AG10803 (cell line): ENCODE results near the gene SCAMP5.

Experiments
- DNase-seq: peaks from one replicate; pipeline ENCODE4 v3.0.0; 2010; ENCODE audit warnings: low read depth
- H3K4me3 ChIP-seq: 2 replicates; pipeline ENCODE4 v1.5.1; 2011; ENCODE audit warnings: mild to moderate bottlenecking, low read length, control low read depth
- TF ChIP-seq, protein P1 (sequence below): conservative IDR thresholded peaks from 2 replicates; pipeline ENCODE4 v1.5.1; 2011; ENCODE audit warnings: mild to moderate bottlenecking, low read length, control low read depth, inconsistent platforms

Gene SCAMP5

DNA sequence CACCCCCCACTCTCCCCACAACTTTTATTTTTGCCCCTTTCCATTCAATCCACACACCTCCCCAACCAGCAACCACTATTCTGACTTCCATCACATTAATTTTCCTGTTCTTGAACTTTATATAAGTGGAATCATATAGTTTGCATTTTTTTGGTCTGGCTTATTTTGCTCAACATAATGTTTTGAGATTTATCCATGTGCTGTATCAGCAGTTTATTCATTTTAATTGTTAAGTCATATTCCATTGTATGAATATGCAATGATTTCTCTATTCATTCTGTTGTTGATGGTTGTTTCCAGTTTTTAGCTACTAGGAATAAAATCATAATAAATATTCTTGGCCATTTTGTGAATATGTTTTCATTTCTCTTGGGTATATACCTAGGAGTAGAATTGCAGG, 5.8 kb upstream of the SCAMP5 start:
- no peak for DNase-seq
- no peak overlapping the region for H3K4me3 ChIP-seq
- TF ChIP-seq, protein P1, sequence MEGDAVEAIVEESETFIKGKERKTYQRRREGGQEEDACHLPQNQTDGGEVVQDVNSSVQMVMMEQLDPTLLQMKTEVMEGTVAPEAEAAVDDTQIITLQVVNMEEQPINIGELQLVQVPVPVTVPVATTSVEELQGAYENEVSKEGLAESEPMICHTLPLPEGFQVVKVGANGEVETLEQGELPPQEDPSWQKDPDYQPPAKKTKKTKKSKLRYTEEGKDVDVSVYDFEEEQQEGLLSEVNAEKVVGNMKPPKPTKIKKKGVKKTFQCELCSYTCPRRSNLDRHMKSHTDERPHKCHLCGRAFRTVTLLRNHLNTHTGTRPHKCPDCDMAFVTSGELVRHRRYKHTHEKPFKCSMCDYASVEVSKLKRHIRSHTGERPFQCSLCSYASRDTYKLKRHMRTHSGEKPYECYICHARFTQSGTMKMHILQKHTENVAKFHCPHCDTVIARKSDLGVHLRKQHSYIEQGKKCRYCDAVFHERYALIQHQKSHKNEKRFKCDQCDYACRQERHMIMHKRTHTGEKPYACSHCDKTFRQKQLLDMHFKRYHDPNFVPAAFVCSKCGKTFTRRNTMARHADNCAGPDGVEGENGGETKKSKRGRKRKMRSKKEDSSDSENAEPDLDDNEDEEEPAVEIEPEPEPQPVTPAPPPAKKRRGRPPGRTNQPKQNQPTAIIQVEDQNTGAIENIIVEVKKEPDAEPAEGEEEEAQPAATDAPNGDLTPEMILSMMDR = no peak

DNA sequence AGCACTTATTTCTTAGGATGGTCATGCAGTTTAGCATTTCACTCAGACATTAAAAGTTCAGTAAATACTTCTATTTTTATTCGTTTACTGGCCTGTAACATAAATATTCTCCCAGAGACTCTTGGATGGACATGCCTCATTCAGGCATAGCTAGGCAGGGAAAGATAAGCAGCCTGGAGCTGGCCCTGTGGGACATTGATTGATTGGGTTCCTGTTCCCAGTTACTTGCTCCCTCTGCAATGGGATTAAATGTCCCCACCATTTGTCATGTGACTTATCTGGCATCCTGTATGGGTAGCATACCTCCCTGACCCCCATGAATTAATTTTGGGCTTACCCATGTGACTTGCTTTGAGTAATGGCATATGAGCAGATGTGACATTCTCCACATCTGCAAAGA, 2.7 kb upstream of the SCAMP5 start:
- no peak overlapping the region for H3K4me3 ChIP-seq
- DNase-seq = no peak
- TF ChIP-seq, protein P1 = no peak

DNA sequence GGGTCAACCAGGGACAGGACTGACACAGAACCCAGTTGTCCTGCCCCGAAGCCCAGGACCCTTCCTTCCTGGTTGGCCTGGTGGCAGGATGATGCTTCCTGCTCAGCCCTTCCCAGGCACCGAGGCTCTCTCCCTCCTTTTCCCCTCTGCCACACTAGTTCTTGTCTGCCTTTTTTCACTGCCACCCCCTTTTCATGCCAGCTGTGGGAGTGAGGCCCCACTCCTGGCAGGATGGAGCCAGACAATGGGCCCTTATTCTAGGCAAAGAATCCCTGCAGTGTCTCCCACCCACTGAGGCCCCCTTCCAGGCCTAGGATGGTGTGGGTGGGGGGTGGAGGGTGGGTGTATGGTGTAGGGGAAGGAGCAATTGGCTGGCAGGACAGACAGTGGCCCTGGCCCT, 1.1 kb upstream of the SCAMP5 start:
- H3K4me3 ChIP-seq = no peak overlapping the region
- DNase-seq = no peak
- TF ChIP-seq, protein P1 = no peak

DNA sequence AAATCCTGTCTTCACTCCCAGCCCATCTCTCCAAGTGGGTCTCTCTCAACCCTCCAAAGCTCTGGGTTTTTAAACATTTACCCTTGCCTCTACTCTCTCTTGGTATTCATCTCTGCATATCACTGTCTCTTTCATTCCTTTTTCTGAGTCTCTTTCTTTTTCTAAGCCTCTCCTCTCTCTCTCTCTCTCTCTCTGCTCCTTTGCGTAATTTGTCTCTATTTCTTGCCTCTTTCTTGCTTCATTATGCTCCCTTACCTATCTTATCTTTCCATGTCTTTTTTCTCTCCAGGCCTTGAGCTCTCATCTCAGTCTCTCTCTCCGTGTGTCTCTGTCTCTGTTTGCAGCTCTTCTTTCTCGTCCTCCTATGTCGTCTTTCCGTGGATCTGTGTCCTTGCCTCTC, 678 bp upstream of the SCAMP5 start:
- TF ChIP-seq, protein P1 = no peak
- no peak overlapping the region for H3K4me3 ChIP-seq
- DNase-seq = no peak

DNA sequence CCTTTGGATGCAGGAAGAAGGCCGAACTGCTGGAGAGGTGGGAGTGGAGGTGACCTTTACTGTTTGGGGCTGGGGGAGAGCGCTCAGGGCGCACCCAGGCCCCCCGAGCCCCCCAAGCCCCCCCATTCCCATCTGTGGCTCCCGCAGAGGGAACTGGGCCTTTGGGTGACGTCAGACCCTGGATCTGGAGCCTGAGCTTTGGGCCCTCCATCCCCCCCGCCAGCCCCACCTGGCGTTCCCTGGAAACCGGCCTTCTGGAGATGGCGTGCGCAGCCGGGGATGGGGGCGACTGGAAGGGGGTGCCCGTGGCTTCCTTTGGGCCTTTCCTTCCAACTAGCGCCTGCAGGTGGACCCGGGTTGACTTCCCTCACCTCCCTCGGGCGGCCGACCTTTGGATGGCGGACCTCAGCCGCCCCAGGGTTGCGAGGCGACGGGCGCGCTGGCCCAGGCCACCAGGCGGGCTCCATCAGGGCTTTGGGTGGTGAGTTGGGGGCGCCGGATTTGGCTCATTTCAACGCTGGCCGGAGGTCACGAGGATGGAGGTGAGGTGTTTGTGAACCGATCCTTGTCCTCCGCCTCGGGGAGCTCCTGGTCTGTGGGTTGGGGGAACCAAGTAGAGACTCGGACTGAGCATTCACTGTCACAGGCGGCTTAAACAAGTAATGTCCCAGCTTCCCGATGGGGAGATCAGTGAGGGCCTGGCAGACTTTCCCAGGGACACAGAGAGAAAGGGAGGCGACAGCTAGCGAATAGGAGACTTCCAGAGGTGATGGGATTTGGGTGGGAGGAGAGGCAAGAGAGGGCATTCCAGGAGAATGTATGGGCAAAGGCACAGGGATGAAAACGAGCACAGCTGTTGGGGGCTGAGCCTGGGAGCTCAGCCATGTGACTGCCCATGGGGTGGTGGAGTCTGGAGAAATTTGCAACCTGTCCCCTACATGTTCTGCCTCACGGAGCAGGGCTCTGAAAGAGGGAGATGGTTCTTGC, 709 bp downstream of the SCAMP5 start:
- DNase-seq = no peak
- TF ChIP-seq, protein P1 = no peak
- peak overlapping the region; percentile 85 for H3K4me3 ChIP-seq

DNA sequence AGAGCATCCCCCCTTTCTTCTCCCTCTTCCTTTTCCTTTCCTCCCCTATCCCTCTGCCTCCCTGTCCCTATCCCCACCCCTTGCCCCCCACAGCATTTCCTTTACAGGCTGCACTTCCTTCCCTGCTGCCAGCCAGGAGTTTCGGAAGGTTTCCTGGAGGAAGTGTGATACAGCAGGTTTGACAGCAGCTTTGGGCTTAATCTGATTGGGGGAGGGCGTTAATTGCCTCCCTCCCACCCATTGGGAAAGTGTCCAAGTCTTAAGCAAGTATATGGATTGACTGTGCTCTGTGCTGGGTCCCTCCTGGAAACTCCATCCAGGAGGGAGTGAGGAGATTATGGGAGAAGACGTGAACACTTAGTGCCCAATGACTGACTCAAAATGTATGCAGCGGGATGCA, 1.8 kb downstream of the SCAMP5 start:
- DNase-seq = no peak
- TF ChIP-seq, protein P1 = no peak
- H3K4me3 ChIP-seq = no peak overlapping the region

DNA sequence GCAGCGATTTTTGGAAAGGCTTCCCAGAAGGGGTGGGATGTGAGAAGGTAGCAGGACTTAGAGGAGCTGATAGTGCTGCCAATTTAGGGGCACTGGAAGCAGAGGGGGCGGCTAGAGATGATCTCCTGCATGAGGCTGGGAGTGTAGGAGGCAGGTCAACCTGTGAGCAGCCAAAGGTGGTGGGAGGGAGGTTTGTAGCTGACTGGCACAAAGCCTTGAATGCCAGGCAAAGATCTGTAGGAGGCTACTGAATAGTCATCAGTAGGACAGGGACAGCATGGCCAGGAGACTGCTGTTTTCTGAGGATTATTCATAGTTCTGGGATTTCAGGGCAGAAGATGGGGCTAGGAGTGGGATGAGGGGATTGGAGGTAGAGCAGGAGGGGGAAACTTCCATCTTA, 2.2 kb downstream of the SCAMP5 start:
- TF ChIP-seq, protein P1 = no peak
- no peak for DNase-seq
- H3K4me3 ChIP-seq = no peak overlapping the region
